LNCAP (cell line): ENCODE measurements around the gene FHIT.

Source experiments
- CTCF ChIP-seq: fragments of 450-650 bp; IDR thresholded peaks from 2 replicates; pipeline ENCODE4 v1.5.1; 2017; ENCODE audit warnings: mild to moderate bottlenecking

The FHIT gene

GRCh38 chr3:60096403-60096802, 1154.8 kb downstream of the FHIT start:
- no peak for TF ChIP-seq CTCF

- no peak for TF ChIP-seq CTCF
These were observed 1155.3 kb downstream of the FHIT start for GRCh38 chr3:60095930-60096329.

GRCh38 chr3:60095516-60095915, 1155.7 kb downstream of the FHIT start:
- TF ChIP-seq CTCF, result no peak

- TF ChIP-seq CTCF, result no peak
These were observed 1156.8 kb downstream of the FHIT start for GRCh38 chr3:60094392-60094947.

GRCh38 chr3:60090548-60090947, 1160.7 kb downstream of the FHIT start:
- no peak for TF ChIP-seq CTCF

GRCh38 chr3:60086811-60087210, 1164.4 kb downstream of the FHIT start:
- TF ChIP-seq CTCF, result no peak

- TF ChIP-seq CTCF, result no peak
These were observed 1165.6 kb downstream of the FHIT start for GRCh38 chr3:60085649-60086048.
